Karpas-422 (cell line): ENCODE results near the gene STMN1. TPM values are rescaled to one million over a fixed set of nuclear protein-coding genes. Genes with fewer than 3 reads are reported as not detected.

Source experiments
- DNase-seq: peaks from one replicate; pipeline ENCODE4 v3.0.0-alpha.2; 2015
- H2AFZ ChIP-seq: fragments of 200-600 bp; sonication (generic); 2 replicates; pipeline ENCODE4 v1.6.1; 2014; ENCODE audit warnings: antibody characterized with exemption, low read length, mixed read lengths
- H3K27ac ChIP-seq: fragments of 200-600 bp; sonication (generic); 2 replicates; pipeline ENCODE4 v1.5.1; 2014; ENCODE audit warnings: mild to moderate bottlenecking, low read length, moderate library complexity
- H3K27me3 ChIP-seq: fragments of 200-600 bp; sonication (generic); 2 replicates; pipeline ENCODE4 v1.6.1; 2014; ENCODE audit warnings: low read length, mixed read lengths
- H3K36me3 ChIP-seq: fragments of 200-600 bp; sonication (generic); 2 replicates; pipeline ENCODE4 v1.6.1; 2014; ENCODE audit warnings: low read length, mixed read lengths; ENCODE audit not compliant: insufficient read depth
- H3K4me1 ChIP-seq: fragments of 200-600 bp; sonication (generic); 2 replicates; pipeline ENCODE4 v1.6.1; 2014; ENCODE audit warnings: mild to moderate bottlenecking, low read length, mixed read lengths
- H3K4me2 ChIP-seq: fragments of 200-600 bp; sonication (generic); 2 replicates; pipeline ENCODE4 v1.6.1; 2014; ENCODE audit warnings: low read length, low read depth, mild to moderate bottlenecking; ENCODE audit not compliant: poor library complexity, severe bottlenecking
- H3K4me3 ChIP-seq: fragments of 200-600 bp; sonication (generic); 2 replicates; pipeline ENCODE4 v1.5.1; 2014; ENCODE audit warnings: mild to moderate bottlenecking, antibody characterized with exemption, low read length, mixed read lengths
- H3K79me2 ChIP-seq: fragments of 200-600 bp; sonication (generic); 2 replicates; pipeline ENCODE4 v1.6.1; 2014; ENCODE audit warnings: mild to moderate bottlenecking, low read length, mixed read lengths
- H3K9ac ChIP-seq: fragments of 200-600 bp; sonication (generic); 2 replicates; pipeline ENCODE4 v1.6.0; 2014; ENCODE audit warnings: low read length
- H3K9me2 ChIP-seq: fragments of 200-600 bp; sonication (generic), shearing (Covaris generic); replicated peaks from 2 replicates; pipeline ENCODE4 v1.6.0; 2014; ENCODE audit warnings: mild to moderate bottlenecking, low read length, moderate library complexity; ENCODE audit not compliant: insufficient read depth
- H3K9me3 ChIP-seq: fragments of 300-700, 200-600 bp; sonication (generic); 2 replicates; pipeline ENCODE4 v1.6.1; 2014; ENCODE audit warnings: low read length, mixed read lengths
- H4K20me1 ChIP-seq: fragments of 200-600 bp; sonication (generic); 2 replicates; pipeline ENCODE4 v1.6.1; 2014; ENCODE audit warnings: mild to moderate bottlenecking, antibody characterized with exemption, low read length, low read depth; ENCODE audit not compliant: insufficient read depth
- total RNA-seq: library from RNA; depleted of rRNA; stranded (reverse); fragments of >200 nt; shearing (Covaris generic); gene quantifications from 2 replicates; pipeline ENCODE4 v1.2.3, GENCODE V29; 2014; ENCODE audit warnings: low replicate concordance

Gene STMN1
- total RNA-seq, 1 experiment from 2014 or later = 173 TPM

DNA sequence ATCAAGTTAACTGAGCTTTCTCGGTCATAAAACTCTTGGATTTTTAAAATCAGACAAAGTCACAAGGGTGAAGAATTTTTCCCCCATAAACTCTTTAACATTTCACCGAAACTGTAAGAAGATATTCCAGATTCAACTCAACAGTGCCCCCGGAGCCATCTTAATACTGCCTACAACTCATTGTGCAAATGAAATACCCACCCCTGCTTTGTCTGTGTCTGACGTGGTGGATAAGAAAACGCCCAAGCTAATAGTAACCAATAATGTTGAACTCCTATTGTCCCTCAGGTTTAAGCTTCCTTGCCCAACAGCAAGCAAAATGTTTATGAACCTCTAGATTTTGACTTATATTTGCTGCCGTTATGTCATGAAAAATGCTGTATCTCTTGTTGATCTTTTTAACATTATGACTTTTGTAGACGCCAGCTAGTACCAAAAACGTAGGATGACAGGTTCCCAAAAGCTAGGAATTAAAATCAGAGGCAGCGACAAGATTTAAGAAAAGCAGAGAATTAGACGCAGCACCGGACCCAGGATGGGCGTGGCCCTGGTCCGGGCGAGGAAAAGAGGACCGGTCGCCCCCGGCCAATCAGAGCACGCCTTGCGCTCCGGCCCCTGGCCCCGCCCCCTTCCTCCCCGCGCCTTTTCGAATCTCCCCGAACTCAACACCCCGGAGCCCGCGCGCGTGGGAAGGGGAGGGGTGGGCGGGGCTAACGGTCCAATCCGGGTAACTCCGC is 1.1 kb downstream of the STMN1 start:
- H3K9ac ChIP-seq = peak overlapping the region; percentile 79

DNA sequence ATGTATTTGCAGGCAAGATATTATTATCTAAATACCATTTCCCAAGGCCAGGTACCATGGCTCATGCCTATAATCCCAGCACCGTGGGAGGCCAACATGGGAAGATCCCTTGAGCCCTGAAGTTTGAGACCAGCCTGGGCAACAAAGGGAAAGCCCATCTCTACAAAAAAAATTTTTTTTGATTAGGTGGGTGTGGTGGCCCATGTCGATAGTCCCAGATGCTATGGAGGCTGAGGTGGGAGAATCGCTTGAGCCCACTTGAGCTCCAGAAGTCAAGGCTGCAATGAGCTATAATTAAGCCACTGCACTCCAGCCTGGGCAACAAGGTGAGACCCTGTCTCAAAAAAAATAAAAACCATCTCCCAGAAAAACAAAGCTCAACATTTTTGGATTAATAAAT is 2.2 kb downstream of the STMN1 start:
- peak overlapping the region; percentile 79 for H3K9ac ChIP-seq
- peaks cover 16% of the 10 kb centered on the region for H3K4me1 ChIP-seq
- no peaks in the 10 kb centered on the region for H3K9me3 ChIP-seq
- H3K79me2 ChIP-seq = peaks cover 42% of the 10 kb centered on the region
- no peaks in the 10 kb centered on the region for H3K27me3 ChIP-seq
- peaks cover 48% of the 10 kb centered on the region for H3K36me3 ChIP-seq
- peak overlapping the region; percentile 86 for H3K4me3 ChIP-seq
- H4K20me1 ChIP-seq = no peaks in the 10 kb centered on the region
- no peak for DNase-seq
- peak overlapping the region; percentile 98 for H3K4me2 ChIP-seq
- no peak overlapping the region for H2AFZ ChIP-seq
- H3K9me2 ChIP-seq = no peaks in the 10 kb centered on the region
- 0 out of 2 replicates have a peak overlapping the region, but pooled peaks have one; percentile 94 for H3K27ac ChIP-seq

More for the DNA sequence above, 1.1 kb downstream of the STMN1 start:
- H3K27me3 ChIP-seq = no peaks in the 10 kb centered on the region
- H4K20me1 ChIP-seq = no peaks in the 10 kb centered on the region
- H3K79me2 ChIP-seq = peaks cover 42% of the 10 kb centered on the region
- H3K9me2 ChIP-seq = no peaks in the 10 kb centered on the region
- peaks cover 16% of the 10 kb centered on the region for H3K4me1 ChIP-seq
- no peaks in the 10 kb centered on the region for H3K9me3 ChIP-seq
- peak overlapping the region; percentile 94 for H3K27ac ChIP-seq
- peak overlapping the region; percentile 86 for H3K4me3 ChIP-seq
- H3K36me3 ChIP-seq = peaks cover 37% of the 10 kb centered on the region
- peak overlapping the region; percentile 98 for H3K4me2 ChIP-seq
- DNase-seq = peak; percentile 98
- H2AFZ ChIP-seq = no peak overlapping the region

DNA sequence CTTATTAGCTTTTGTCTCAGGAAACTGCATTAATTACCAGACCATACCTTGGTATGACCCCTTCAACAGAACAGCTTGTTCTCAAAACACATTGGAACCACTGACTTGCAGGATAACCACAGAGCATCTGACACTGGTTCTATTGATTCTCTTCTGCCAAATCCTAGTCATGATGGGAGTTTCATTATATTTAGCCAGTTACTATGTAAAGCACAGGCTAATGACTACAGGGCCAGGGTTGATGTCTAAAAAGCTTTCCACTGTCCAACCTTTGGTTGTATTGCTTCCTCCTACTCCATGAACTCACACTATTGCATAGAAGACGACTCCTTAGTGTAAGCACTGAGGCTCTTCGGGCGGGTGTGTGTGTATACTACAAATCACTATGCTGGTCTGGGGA is 3.8 kb downstream of the STMN1 start:
- Histone ChIP-seq H2AFZ (no peak overlapping the region), H3K27ac (no peak overlapping the region), H3K4me2 (no peak overlapping the region), H3K4me3 (no peak overlapping the region), H3K79me2 (peaks cover 42% of the 10 kb centered on the region), H3K9ac (no peak overlapping the region), H3K4me1 (peaks cover 16% of the 10 kb centered on the region), H4K20me1 (no peaks in the 10 kb centered on the region), H3K9me2 (no peaks in the 10 kb centered on the region), H3K36me3 (peaks cover 51% of the 10 kb centered on the region), H3K9me3 (no peaks in the 10 kb centered on the region), H3K27me3 (no peaks in the 10 kb centered on the region)
- no peak for DNase-seq

DNA sequence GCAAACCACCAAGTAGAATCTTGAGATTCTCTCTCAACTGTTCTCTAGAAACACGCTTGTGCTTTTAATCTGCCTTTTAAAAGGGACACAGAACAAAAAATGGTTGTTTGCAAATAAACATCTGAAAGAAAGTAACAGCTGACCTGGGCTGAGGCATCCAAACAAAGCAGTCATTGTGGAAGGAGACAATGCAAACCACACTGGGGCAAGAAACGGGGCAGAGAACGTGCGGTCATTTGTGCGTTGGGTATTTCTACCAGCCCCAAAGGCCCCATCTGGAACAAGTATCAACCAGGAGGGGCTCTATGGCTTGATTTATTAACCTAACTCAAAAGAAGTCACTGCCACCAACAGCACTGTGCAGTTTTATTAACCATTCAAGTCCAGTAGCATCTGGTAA is 6.0 kb downstream of the STMN1 start:
- Histone ChIP-seq H3K4me2 (no peak overlapping the region), H3K4me1 (peaks cover 20% of the 10 kb centered on the region), H2AFZ (no peak overlapping the region), H3K4me3 (no peak overlapping the region), H4K20me1 (no peaks in the 10 kb centered on the region), H3K9ac (no peak overlapping the region), H3K9me3 (no peaks in the 10 kb centered on the region), H3K9me2 (no peaks in the 10 kb centered on the region), H3K79me2 (peaks cover 41% of the 10 kb centered on the region), H3K36me3 (peaks cover 51% of the 10 kb centered on the region), H3K27ac (no peak overlapping the region), H3K27me3 (no peaks in the 10 kb centered on the region)
- DNase-seq = no peak

DNA sequence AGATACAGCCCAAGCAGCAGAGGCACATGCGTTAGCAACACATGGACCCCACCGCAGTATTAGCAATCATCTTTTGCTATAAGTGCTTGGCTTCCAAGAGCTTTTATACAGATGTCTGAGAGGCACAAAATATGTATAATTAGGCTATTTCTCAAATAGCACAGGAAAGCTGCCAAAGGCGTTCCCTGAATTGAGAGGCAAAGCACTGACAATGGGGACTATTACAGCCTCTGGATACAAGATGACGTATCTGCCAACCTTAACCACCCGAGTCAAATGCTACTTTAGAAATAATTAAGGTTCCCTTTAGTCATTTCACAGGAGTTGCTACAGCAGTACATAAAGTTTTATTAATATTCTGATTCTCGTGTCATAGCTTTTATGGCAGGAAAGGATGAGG is 6.4 kb downstream of the STMN1 start:
- H3K4me1 ChIP-seq = peaks cover 20% of the 10 kb centered on the region
- H3K9ac ChIP-seq = no peak overlapping the region
- no peaks in the 10 kb centered on the region for H3K9me3 ChIP-seq
- H3K79me2 ChIP-seq = peaks cover 37% of the 10 kb centered on the region
- peaks cover 51% of the 10 kb centered on the region for H3K36me3 ChIP-seq
- no peak overlapping the region for H2AFZ ChIP-seq
- no peak overlapping the region for H3K27ac ChIP-seq
- H3K4me2 ChIP-seq = no peak overlapping the region
- no peaks in the 10 kb centered on the region for H3K9me2 ChIP-seq
- no peaks in the 10 kb centered on the region for H3K27me3 ChIP-seq
- no peaks in the 10 kb centered on the region for H4K20me1 ChIP-seq
- DNase-seq = no peak
- no peak overlapping the region for H3K4me3 ChIP-seq

DNA sequence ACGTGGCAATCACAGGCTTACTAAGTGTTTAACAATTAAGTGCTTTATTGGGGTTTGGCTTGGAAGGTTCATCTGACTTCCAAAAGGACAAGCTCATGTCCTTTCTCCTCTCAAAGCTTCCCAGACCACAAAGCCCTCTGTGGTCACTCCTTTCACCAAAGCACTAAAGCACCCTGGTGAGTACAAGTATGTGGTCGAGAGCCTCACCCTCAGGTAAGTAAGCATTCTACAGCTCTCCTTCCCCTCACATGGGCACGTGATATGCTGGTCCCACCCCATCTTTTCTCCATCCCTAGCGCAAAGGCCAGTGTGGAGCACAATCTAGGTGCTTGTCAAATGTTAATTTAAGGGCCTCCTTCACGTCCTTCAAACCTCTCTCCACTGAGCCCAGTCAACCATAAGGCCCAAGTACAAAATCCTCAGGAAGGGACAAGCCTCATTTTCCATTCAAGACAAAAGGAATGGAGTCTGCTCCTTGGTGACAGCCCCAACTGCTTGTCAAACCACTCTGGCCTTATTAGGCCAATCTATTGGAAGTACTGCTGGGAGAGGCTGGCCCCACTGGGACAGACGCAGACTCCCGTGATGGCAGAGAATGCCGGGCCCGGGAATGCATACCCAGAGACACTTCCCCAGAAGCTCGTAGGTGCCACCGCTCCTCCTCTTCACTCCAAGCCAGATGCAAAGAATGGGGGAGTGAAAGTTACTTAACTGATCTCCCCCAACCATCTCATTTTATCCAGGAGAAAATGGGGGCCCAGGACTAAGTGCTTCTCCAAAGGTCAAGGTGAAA is 7.8 kb downstream of the STMN1 start:
- Histone ChIP-seq H3K9me2 (no peaks in the 10 kb centered on the region), H3K36me3 (peaks cover 48% of the 10 kb centered on the region), H3K27ac (no peak overlapping the region), H2AFZ (no peak overlapping the region), H3K4me3 (no peak overlapping the region), H3K4me1 (peaks cover 9% of the 10 kb centered on the region; the same call in 1 of the 2 replicates), H3K79me2 (peaks cover 23% of the 10 kb centered on the region), H4K20me1 (no peaks in the 10 kb centered on the region), H3K27me3 (no peaks in the 10 kb centered on the region), H3K9me3 (no peaks in the 10 kb centered on the region), H3K9ac (no peak overlapping the region), H3K4me2 (no peak overlapping the region)
- no peak for DNase-seq

DNA sequence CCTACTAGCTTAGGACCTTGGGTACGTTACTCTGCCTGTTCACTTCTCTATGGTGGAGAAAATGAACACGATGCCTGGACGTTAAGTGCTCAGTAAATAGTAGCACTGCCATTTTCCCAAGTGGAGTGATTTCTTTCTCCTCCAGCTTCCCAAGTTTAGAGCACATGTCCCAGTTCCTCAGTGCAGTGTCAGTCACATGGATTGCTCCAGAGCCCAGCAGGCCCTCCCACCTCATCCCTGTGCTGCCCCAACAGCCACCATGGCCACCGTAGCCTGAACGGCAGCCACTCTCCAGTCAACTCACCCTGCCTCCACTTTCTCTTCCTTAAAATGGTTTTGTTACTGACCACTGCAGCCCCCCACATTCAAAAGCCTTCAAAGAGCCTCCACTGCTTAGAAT is 8.5 kb downstream of the STMN1 start:
- no peaks in the 10 kb centered on the region for H3K9me2 ChIP-seq
- H3K27ac ChIP-seq = no peak overlapping the region
- DNase-seq = no peak
- H3K27me3 ChIP-seq = no peaks in the 10 kb centered on the region
- peaks cover 41% of the 10 kb centered on the region for H3K36me3 ChIP-seq
- H3K4me1 ChIP-seq = 0 out of 2 replicates have a peak, but pooled peaks cover 7% of the 10 kb centered on the region
- H3K4me3 ChIP-seq = no peak overlapping the region
- no peaks in the 10 kb centered on the region for H4K20me1 ChIP-seq
- no peak overlapping the region for H2AFZ ChIP-seq
- no peaks in the 10 kb centered on the region for H3K9me3 ChIP-seq
- H3K4me2 ChIP-seq = no peak overlapping the region
- H3K79me2 ChIP-seq = peaks cover 17% of the 10 kb centered on the region
- no peak overlapping the region for H3K9ac ChIP-seq

DNA sequence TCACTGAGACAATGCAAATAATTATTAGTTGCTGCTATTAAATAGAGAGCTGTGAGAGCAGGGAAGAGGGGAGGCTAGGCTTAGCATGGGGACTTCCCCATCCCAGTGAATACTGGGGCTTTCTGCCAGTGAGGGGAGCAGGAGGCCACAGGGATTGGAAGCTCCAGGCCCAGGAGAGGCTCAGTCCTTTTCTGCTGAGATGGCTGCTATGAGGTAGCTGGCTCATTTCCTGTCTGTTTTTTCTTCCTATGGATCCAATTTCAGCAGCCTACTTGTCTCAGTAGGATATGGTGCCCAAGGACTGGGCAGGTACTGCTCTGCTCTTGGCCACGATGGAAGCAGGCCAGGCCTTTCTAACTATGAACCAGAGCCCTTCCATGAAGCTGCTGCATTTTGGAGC is 10.0 kb downstream of the STMN1 start:
- Histone ChIP-seq H3K9me3 (no peaks in the 10 kb centered on the region), H3K36me3 (peaks cover 28% of the 10 kb centered on the region), H3K79me2 (0 out of 2 replicates have a peak, but pooled peaks cover 5% of the 10 kb centered on the region), H3K4me3 (no peak overlapping the region), H3K27me3 (no peaks in the 10 kb centered on the region), H3K27ac (no peak overlapping the region), H3K9ac (no peak overlapping the region), H3K4me1 (0 out of 2 replicates have a peak, but pooled peaks cover 5% of the 10 kb centered on the region), H4K20me1 (no peaks in the 10 kb centered on the region), H3K9me2 (no peaks in the 10 kb centered on the region), H2AFZ (no peak overlapping the region), H3K4me2 (no peak overlapping the region)
- no peak for DNase-seq
